GM19035 (cell line): ENCODE results near the gene SERTAD2.

Experiments
- ATAC-seq: cut with Tn5 transposase; IDR thresholded peaks from one replicate; pipeline ENCODE4 v1.9.1; 2021; ENCODE audit not compliant: unreplicated experiment

The SERTAD2 gene, protein sequence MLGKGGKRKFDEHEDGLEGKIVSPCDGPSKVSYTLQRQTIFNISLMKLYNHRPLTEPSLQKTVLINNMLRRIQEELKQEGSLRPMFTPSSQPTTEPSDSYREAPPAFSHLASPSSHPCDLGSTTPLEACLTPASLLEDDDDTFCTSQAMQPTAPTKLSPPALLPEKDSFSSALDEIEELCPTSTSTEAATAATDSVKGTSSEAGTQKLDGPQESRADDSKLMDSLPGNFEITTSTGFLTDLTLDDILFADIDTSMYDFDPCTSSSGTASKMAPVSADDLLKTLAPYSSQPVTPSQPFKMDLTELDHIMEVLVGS

DNA sequence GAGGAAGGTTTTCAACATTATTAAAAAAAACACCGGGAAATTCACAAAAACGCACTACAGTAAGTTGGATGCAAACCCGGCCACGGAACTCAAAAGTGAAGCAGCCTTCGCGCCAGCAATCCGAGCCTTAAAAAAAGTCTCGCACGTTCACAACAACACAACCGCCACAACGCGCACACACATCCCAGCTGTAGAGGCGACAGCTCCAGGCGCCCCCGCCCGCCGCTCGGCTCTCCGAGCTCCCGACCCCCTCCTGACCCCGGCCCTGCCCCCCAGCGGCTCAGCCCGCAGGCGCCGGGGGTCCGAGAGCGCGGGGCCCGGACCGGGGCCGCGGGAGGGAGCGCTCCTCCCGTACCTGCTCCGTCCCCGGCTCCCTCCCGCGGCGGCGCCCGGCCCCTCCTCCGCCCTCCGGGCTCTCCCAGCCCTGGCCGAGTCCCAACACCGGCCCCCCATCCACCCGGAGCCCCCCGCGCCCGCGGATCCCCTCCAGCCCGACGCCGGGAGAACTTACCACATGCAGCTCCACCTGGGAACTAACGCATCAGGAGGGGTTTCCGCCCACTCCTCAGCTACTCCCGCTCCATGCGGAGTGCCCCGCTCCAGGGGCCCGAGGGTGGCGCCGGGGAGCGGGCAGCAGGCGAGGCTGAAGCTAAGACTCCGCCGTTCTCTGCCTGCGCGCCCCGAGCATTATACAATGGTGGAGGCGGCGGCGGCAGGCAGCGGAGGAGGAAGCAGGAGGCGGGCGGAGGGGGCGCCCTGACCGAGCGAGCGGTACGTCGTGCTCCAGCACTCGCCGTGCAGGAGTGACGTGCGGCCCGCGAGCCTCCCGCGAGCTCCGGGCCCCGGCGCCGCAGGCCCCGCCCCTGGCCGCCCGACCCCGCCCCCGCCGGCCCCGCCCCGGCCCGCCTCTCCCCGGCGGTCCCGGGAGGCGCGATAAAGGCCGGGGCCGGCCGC is at the start of gene SERTAD2:
SERTAD2 (minus strand) TSS at position 805 of the 954 bp plus-strand sequence. CDS start 17,042 bp downstream, outside the sequence.
- ATAC-seq, result peak; percentile 72

DNA sequence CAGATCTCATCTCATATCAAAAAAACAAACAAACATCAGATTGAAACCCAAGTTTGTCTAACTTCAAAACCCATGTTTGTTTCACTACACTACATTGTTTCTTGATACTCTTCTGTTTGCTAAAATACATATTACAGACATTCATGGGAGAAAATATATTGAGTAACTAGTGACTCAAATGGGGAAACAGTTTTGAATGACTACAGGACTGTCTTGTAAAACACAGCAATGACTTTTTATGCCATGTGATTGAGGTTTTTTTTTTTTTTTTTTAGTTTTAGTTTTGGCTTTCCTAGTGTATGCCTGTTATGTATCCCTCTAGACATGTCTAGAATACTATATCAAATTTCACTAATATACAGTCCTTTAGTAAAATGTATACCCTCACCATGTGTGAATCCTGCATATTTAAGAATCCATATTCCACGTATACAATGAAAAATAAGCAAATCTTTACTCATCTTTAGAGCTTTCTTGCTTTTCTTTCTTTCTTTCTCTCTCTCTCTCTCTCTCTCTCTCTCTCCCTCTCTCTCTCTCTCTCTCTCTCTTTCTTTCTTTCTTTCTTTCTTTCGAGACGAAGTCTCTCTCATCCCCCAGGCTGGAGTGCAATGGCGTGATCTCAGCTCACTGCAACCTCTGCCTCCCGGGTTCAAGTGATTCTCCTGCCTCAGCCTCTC is 46.6 kb upstream of the SERTAD2 start:
- ATAC-seq, result peak; percentile 49

DNA sequence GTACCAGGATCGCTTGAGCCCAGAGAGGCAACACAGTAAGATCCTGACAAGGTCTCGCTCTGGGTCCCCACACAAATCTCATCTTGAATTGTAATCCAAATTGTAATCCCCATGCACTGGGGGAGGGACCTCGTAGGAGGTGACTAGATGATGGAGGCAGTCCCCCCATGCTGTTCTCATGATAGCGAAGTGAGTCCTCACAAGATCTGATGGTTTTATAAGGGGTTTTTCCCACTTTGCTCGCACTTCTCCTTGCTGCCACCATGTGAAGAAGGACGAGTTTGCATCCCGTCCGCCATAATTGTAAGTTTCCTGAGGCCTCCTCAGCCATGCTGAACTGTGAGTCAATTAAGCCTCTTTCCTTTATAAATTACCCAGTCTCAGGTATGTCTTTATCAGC is 46.0 kb upstream of the SERTAD2 start:
- peak; percentile 36 for ATAC-seq

DNA sequence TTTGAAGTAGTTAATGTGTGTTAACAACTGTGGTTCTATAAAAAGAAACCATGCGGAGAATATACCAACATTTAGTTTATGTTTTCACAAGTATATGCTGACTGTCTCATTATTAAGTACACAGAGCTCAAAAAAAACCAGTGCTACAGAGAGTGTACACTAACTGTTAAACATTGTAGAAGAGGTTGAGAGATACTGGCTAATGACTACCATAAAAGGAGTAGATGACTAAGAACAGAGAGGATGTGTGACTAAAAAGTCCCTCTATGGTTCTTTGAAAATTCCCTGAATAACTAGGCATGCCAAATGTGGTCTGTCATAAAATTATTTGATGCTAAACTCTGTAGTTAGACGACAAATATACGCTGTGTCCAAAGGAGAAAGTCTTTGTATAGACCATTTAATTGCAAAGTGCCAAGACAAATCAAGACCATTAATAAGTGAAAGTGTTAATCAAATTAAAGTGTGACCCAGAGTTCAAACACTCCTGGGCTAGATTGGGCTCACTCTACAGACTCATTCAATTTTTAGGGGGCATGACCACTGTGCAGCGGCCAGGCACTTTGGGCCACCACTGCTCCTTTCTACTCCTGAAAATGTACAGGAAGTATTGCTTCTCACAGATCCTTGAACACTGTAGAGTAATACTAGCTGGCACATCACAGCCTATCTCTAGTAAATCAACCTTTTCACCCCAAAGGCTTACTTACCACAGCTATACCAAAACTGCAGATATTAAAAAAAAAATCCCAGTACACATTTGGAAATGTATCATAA is 45.1 kb upstream of the SERTAD2 start:
- peak; percentile 87 for ATAC-seq

DNA sequence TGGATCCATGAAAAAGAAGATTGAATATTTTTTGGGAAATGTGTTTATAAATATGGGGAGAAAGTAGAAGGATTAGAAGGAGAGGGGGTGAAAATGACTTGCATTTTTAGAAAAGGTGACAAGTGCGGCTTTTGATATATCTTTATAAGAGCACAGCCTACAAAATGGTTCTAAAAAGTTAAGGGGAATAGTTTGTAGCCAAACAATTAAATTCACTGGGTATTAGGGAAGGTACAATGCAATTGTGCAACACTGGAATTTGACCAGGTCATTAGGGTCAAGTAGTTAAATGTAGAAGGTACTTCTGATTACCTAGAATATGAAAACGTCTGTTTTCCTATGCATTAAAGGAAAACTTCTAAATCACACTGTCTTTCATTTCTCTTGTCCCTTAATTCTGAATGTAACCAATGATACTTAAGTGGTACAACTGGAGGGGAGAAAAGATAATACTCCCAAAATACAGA is 44.5 kb upstream of the SERTAD2 start:
- ATAC-seq, result no peak

DNA sequence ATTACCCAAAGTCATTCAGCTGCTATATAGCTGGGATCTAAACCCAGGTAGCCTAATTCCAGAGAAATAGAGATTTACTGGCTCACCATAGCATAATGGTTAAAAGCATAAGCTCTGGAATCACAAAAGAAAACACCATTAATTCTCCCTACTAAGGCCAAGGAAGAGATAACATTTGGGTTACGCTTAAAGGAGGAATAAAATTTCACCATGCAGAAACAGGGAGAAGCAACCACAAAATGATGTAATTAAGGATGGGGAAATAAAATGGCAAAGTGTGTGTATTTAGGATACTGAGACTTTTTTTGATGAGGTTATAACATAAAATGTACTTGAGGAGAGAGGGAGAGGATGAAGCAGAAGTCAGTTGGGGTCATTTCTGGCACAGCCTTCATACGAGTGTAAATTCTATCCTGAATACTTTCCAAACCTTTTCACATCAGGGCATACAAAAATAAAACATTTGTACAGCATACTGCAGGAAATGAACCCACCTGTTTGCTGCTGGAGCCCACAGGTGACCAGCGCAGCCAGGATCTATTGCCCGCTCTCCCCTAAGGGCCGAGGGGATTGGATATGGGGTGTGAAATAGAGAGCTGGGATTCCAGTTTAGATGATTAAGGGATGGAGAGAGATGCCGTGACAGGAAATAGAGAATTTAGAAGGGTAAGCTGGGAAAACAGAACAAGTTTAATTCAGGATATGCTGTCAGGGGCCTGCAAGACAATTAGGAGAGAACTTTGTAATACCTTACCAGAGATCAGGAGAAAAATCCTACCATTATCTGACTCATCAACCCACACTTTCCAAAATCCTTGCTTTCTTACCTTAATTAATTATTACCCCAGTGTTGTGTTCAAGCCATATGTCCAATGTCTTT is 43.8 kb upstream of the SERTAD2 start:
- no peak for ATAC-seq

DNA sequence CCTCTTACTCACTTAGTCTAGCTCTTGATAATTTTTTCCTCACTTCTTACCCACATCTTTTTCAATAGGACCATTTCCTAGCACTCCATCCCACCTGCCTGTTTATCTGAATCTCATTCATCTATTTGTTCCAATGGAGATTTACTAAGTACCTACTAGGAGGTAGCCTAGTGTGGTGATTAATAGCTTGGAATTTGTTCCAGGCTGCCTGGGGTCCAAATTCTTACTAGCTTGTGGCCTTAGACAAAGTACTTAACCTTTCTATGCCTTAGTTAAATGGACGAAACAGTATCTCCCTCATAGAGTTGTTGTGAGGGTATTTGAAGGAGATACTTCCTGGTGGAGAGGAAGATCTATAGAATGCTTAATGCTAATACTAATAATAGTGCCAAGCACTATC is 42.9 kb upstream of the SERTAD2 start:
- ATAC-seq, result no peak

DNA sequence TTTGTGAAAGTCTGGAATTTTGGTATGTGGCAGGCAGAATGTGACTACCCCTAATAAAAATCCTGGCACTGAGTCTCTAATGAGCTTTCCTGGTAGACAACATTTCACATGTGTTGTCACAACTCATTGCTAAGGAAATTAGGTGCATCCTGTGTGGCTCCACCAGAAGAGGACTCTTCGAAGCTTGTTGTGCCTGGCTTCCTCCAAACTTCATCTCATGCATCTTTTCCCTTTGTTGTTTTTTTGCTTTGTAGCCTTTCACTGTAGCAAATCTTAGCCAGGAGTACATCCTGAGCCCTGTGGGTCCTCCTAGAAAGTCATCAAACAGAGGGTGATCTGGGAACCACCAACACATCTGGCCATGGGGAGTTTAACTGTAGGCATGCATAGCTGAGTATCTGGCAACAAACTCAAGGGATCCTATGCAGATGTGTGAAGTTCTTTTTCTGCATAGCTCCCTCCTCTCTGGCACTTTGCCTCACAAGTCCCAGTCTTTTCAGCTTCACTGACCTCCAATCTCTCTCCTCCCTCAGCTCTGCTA is 42.1 kb upstream of the SERTAD2 start:
- no peak for ATAC-seq

DNA sequence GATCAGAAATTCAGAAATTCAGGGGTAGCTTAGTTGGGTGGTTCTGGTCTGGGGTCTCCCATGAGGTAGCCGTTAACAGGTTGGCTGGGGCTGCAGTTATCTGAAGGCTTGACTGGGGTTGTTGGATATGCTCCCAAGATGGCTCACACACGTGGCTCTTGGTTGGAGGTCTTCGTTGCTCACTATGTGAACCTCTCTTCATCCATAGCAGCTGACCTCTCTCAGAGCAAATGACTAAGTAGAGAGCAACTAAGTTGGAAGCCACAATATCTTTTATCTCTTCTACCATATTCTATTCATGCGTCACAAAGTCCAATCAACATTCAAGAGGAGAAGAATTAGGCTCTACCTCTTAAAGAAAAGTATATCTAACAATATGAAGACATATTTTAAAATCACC is 38.7 kb upstream of the SERTAD2 start:
- ATAC-seq, result no peak

DNA sequence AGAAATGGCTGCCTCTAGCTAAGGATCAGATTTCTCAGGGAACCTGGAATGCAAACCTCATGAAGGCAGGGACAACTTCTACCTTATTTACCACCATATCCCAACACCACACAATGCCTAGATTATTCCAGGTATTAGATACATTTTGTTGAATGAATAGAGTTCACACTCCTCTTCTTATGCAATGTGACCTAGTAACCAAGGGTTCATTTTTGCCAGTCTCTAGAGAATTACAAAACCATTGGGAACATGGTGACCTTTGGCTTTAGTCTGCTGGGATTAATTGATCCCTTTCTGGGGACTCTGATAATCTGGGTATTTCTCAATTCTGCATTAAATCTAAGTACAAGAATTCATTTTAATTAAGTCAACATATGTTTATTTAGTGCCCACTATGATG is 35.2 kb upstream of the SERTAD2 start:
- no peak for ATAC-seq

DNA sequence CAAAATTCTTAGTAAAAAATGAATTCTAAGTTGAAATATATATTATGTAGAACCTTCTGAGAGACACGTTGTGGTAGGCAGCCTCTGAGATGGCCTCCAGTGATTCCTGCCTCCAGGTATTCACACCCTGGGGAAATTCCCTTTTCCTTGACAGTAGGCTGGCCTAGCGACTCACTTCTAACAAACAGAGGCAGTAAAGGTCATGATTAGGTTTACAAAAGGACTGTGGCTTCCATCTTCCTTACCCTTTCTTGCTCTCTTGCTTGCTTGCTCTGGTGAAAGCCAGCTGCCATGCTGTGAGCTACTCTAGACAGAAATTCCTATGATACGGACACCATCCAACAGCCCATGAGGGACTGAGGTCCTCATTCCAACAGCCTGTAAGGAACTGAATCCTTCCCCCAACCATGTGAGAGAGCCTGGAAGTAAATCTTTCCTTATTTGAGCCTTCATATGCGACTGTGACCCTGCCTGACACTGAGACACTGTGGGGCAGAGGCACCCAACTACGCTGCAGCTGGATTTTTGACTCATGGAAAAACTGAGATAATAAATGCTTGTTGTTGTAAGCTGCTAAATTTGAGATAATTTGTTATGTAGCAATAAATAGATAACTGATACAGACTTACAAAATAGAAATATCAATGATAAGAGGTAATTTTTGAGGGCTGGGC is 32.7 kb upstream of the SERTAD2 start:
- no peak for ATAC-seq

DNA sequence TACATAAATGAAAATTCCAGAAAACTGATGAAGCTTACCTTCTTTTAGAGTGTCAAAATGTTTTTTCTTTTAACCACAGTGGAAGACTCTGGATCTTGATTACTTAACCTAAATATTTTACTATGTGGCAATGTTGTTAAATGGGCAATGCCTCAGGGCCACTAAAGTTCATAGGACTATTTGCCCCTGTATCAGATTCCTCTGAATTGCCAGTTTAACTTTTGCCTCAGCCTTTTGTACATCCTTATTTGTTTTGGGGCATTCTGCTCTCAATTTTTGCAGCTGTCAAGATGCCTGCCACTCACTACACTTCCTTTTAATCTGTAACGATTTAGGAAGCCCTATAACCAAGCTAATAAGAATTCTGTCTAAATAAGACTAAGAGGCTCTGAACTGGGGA is 31.7 kb upstream of the SERTAD2 start:
- ATAC-seq, result no peak

DNA sequence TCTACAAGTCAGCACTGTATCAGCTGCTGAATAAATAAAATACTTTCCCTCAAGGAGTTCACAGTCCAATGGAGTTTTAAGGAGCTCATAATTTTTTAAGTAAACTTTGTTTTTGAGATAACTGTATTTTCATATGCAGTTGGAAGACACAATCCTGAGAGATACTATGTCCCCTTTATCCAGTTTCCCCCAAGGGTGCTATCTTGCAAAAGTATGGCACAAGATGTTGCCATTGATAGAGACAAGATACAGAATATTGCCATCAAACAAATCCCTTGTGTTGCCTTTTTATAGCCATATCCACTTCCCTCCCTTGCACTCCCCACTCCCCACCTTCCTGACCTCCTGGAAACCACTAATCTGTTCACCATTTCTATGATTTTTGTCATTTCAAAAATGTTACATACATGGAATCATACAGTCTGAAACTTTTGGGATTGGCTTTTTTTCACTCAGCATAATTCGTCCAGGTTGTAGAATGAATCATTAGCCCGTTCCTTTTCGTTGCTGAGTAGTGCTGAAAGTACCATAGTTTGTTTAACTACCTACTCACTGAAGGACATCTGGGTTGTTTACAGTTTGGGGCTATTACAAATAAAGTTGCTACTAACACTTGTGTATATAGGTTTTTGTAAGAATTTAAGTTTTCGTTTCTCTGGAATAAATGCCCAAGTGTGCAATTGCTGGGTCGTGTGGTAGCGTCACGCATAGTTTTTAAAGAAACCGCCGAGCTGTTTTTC is 30.2 kb upstream of the SERTAD2 start:
- no peak for ATAC-seq

DNA sequence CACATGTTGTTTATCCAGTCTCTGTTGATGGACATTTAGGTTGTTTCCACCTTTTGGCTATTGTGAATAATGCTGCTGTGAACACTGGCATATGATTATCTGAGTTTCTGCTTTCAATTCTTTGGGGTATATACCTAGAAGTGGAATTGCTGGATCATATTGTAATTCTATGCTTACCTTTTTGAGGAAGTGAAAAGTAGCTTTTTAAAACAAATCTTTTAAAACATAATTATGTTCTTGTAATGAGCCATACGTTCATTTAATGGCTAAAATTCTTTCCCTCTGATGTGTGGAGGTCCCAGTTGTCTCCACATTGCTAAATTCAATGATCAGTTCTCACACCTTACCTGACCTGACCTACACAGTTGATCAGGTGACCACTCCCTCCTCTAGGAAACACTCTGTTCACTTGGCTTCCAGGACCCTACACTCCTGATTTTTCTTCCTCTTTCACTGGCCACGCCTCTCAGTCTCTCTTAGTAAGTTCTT is 27.8 kb upstream of the SERTAD2 start:
- ATAC-seq, result no peak

DNA sequence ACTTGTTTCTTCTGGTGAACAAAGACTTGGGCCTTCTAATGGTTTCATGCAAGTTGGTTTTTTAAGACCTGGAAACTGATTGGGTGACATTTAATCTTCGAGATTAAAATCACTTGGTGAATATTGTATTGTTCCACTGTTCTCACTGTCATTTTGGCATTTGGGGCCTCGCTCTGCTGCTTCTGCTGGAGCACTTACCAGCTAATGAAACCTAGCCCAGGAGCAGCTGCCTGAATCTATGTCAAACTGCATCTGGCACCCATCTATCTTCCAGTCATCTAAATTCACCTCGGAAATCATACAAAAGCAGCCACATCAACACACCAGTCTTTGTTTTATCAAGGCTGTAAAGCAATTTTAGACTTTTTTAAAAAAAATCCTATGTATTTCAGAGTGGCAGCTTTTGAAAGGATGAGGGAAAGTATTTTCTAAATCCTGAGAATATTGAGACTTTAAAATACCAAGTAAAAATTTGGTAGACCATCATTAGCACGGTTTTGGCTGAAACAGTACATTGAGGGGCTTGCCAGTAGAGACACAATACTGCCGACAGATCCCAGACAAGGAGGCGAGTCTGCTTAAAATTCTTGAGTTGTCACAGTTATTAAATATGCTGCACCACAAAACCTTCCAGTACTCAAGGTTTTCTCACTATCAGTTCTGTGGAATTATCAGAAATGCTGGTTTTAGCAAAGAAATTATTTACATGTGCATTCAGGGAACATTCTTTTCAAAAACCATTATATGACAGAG is 26.1 kb upstream of the SERTAD2 start:
- ATAC-seq, result no peak

DNA sequence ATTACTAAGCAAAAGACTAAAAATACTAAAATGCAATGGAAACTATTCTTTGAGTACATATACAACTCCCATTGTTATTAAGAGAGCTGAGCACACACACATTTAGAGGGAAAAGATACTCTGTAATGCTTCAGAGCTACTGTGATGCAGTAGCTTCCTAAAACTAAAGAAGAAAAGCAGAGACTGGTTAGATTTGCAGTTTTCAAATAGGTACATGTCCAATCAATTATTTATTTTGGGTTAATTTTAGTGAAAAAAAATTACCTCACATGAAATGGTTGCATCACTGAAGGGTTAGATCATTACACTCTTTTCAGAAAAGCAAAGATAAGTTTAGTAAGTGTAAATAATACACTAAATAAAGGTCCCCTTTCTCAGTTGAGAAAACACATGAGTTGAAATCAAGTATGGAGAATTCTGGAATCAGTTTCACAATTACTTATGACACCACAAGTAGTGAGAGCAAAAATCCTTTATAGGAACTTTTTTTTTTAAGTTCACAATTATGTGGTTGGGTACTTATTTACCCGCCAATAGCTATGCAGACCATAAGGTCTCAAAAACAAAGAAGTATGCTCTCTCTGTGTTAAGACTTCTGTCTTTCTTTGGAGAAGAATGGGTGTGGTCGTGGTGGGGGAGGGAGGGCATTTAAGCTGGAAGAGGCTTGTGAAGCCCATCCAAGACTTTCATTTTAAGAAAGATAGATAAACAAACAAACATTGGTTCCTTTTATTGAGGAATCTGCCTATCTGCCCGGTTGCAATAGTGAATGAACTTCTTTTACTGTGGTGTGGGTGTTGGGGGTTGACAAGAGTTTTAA is 25.3 kb upstream of the SERTAD2 start:
- ATAC-seq, result no peak
